GM18907 (cell line): ENCODE measurements around the gene PLIN5.

Experiments used
- ATAC-seq: cut with Tn5 transposase; IDR thresholded peaks from one replicate; pipeline ENCODE4 v1.9.1; 2021; ENCODE audit warnings: mild to moderate bottlenecking, moderate library complexity; ENCODE audit not compliant: unreplicated experiment

PLIN5 gene

DNA sequence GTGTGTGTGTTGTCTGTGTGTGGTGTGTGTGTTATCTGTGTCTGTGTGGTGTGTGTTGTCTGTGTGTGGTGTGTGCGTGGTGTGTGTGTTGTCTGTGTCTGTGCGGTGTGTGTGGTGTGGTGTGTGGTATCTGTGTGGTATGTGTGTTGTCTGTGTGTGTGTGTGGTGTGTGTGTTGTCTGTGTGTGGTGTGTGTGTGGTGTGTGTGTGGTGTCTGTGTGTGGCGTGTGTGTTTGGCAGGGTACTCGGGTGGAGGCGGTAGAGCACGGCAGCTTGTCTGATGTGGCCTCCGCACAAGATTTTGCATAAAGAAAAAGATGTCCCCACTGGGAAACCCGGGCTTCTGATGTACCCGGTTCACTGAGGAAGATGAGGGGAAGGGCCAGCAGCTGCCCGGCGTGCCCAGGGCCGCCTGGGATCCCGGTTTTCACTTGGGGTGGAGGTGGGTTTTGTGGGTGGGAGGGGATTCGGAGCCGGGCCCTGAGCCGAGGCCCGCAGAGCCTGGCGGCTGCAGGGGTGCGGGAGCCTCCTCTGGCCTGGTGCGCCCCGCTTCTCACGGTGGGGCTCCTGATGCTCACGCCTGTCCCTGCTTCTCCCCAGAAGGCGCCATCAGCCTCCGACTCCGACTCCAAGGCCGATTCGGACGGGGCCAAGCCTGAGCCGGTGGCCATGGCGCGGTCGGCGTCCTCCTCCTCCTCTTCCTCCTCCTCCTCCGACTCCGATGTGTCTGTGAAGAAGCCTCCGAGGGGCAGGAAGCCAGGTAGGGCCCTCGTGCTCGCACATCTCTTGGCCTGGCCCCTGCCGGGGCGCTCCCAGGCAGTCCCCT is 41.7 kb downstream of the PLIN5 start:
- no peak for ATAC-seq

DNA sequence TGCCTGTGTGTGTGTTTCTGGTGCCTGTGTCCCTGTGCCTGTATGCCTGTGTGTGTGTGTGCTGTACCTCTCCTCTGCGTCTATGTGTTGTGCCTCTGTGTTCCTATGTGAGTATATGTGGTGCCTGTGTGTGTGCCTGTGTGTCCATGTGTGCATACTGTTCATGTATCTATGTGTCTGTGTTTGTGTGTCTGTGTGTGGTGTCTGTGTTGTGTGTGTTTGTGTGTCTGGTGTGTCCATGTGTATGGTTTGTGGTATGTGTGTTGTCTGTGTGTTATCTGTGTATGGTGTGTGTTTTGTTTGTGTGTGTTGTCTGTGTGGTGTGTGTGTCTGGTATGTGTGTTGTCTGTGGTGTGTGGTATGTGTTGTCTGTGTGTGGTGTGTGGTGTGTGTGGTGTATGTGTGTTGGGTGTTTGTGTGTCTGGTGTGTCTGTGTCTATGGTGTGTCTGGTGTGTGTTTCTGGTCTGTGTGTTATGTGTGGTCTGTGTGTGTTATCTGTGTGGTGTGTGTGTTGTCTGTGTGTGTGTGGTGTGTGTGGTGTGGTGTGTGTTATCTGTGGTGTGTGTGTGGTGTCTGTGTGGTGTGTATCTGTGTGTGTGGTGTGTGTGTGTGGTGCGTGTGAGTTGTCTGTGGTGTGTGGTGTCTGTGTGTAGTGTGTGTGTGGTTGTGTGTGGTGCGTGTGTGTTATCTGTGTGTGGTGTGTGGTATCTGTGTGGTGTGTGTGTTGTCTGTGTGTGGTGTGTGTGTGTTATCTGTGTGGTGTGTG is 42.5 kb downstream of the PLIN5 start:
- ATAC-seq: no peak

DNA sequence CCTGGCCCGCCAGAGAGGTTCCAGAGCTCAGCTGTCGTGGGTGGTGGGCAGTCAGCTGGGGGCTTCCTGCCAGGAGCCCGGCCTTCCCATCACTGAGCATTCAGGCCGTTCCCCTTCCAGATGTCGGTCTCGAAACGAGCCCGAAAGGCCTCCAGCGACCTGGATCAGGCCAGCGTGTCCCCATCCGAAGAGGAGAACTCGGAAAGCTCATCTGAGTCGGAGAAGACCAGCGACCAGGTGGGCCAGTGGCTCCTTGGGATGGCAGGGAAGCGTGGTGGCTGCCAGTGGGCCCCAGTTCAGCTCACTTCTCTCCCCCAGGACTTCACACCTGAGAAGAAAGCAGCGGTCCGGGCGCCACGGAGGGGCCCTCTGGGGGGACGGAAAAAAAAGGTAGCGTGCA is 43.6 kb downstream of the PLIN5 start:
- ATAC-seq: no peak

DNA sequence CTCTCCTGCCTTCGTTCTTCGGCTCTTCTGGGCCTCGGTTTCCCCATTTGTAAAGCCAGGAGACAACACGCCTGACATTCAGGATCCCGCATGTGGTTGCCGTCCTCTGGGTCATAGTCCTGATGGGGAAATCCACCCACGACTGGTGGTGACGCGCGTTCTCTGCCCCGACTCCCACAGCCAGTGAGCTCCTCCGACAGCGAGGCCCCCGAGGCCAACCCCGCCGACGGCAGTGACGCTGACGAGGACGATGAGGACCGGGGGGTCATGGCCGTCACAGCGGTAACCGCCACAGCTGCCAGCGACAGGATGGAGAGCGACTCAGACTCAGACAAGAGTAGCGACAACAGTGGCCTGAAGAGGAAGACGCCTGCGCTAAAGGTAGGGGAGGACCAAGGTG is 46.5 kb downstream of the PLIN5 start:
- ATAC-seq: no peak

DNA sequence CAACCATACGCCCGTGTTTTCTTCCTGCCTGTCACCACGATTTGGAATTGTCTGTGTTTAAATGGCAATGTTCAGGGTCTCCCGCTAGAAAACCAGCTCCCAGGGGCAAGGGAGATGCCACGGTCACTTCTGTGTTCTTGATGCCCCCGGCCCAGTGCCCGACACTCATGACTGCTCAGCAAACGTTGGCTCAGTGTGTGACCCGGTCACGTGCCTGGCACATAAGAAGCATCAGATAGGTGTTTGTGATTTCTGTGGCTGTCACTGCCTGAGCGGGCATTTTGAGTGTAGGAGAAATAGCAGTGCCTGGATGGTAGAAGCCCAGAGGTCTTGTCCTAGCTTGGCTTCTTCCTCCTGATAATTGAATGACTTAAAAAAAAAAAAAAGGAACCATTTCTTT is 47.5 kb downstream of the PLIN5 start:
- ATAC-seq: no peak

DNA sequence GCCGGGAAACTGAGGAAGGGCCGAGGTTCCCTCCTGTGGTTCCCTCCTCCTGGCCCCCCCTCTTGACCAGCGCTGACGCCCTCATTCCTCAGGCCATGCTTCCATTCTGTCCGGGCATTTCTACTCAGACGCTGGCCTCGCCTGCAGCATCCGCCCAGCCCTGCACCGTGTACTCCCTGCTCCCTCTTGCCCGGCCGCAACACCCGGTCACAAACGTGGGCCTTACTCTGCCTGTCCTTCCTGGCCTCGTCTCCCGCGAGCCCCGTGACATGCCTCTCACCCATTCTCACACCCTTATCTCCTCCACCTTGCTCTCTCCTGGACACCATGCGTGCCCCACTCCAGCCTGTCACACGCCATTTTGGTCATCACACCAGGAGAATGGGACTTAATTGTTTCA is 51.6 kb downstream of the PLIN5 start:
- no peak for ATAC-seq

DNA sequence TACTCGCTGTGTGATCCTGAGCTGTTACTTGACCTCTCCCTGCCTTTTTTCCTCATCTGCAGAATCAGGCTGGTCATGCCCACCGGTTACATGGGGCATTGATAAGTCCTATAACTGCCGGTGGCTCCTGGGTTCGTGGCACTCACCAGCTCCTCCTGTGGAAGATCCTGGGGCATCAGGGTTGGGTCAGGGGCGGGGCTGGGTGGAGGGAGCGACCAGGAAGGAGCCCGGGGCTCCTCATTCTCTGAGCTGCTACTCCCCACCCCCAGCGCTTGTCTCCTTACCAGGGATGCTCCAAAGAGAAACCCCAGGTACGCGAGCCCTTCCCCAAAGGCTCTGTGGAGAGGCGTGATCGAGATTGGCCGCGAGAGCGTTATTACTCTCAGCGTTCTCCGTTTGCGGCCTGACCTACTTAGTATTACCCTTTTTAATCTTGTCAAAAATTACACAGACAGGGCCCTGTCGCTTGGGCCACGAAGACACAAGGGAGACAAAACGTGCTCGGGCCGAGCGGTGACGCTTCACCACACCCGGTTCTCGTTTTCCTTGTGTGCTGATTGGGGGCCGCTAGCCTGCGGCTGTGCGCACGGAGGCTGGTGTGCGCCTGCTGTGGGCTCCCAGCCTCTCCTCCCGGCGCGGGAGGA is 52.2 kb downstream of the PLIN5 start:
- ATAC-seq: no peak

DNA sequence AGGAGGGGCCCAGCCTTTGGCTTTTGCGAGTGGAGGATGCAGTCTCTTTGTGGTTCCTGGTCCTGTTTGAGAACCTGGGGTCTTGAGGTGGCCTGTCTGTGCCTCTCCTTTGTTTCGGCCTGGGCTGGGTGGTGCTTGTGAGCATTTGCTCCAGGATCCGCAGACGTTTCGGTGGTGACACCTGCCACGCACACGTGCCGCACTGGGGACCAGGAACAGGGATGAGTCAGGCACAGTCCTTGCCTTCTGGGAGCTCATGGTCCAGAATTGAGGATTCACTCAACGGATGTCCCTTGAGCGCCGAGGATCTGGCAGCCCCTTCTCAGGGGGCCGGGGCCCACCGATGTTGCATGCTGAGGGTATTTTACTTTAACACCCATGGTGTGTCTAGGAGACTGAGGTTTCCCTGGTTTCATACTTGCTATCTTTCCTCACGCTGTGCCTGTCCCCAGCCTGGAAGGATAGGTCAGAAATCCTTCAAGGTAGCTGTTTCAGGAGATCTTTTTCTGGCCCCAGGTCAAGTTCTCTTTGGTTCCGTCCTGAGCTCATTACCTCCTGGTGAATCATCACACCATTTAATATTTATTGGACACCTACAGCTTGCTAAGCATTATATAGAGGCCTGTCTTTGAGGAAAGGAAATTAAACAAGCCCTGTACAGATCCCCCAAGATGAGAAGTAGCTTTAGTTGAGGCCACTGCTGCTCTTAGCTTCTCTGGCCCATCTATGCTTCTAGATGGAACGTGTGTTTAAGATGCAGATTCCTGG is 57.8 kb downstream of the PLIN5 start:
- ATAC-seq: no peak

DNA sequence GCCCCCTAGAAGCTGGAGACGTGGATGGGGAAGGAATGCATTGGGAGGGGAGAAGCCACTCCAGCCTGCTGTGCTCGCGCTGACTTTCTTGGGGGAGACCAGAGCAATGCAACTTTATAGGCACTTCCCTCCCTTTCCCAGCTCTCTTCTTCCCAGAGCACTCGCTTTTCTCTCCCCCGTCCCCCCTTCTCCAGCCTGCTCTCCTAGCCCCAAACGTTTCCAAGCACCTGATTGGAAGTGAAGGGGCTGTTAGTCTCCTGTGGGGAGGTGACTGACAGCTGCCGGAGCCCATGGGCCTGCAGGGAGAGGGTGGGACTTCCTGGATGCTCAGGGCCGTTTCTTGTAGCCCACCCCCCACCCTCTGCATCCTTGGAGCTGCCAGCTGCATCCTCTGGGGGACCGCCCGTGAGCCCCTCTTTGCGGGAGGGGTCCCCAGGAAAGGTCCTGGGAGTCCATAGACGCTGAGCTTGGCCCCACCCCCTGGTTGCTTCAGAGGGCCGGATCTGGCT is 60.5 kb downstream of the PLIN5 start:
- no peak for ATAC-seq

DNA sequence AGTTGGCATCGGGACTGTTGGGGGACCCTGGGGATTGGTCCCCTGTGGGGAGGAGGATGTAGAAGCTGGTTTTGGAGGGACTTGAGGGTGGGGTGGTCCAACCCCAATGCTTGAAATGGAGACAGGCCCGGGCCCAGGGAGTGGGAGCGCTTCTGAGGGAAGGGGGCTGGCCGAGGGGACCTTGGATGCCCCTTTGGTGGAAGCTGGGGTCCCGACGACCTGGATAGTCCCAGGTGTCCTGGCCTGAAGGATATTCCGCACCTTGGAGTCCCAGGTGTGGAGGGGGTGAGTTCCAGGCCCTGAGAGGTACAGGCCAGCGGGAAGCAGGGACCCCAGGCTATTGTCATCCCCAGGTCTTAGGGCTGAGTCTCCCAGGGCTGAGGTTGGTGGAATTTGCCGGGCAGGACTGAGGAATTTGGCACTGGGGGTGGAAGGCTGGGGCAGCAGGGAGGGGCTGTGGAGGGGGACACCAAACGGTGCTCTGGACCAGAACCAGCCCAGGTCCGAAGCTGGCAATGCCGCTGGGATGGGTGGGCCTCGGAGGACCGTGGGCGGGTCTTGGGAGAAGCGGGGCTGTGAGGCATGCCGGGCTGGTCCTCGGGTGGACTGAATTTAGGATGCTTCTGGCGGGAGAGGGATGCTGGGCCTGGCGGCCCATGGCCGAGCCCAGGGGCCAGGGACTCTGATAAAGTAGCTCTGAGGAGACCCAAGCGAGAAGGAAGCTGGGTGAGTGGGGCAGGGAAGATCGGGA is 61.1 kb downstream of the PLIN5 start:
- no peak for ATAC-seq

DNA sequence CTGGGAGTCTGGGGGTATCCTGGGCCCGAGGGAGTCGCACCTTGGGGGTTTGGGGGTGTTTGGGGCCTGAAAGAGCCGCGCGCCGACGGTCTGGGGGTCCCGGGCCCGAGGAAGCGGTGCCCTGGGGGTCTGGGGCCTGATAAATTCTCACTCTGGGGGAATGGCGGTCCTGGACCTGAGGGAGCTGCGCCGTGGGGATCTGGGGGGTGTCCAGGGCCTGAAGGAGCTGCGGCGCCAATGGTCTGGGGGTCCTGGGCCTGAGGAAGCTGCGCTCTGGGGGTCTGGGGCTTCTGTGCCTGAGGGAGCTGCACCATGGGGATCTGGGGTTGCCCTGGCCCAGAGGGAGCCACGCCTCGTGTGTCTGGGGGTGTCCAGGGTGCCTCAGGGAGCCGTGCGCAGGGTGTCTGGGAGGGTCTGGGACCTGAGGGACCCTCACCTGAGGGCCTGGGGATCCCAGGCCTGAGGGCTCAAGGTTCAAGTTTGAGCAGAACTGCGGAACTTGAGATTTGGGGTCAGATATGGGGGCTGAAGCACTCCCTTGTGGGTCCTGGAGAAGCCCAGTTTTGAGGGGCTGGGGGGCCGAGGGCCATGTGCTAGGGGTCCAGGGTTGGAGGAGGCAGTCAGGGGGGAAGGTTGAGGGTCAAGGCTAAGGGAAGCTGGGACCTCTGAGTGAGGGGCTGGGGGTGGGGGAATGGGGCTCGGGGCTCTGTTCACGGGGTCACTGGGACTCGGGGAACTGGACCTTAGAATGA is 61.8 kb downstream of the PLIN5 start:
- no peak for ATAC-seq
